B cell (primary cell): Measurements from ENCODE around the gene NINJ2.

Source experiments
- CTCF ChIP-seq: fragments of 200-600 bp; IDR thresholded peaks from one replicate; pipeline ENCODE4 v1.8.0; 2022; ENCODE audit warnings: antibody characterized with exemption, mild to moderate bottlenecking
- EZH2 ChIP-seq: IDR thresholded peaks from 2 replicates; pipeline ENCODE4 v1.6.1; 2012; ENCODE audit warnings: borderline replicate concordance, low read depth, mild to moderate bottlenecking, moderate library complexity, low read length; ENCODE audit not compliant: insufficient read depth, poor library complexity, severe bottlenecking

- TF ChIP-seq CTCF (no peak), EZH2 (no peak)
Observed at GRCh38 chr12:647385-648085, 15.7 kb downstream of the NINJ2 start.
